Gastroesophageal sphincter (tissue), 4 donors: ENCODE measurements around the gene MTMR2. TPM values are rescaled to one million over a fixed set of nuclear protein-coding genes. Genes with fewer than 3 reads are reported as not detected.

Source experiments
- ATAC-seq: fragments of 150-250 bp; one replicate; pipeline ENCODE4 v1.9.1; 2016; ENCODE audit warnings: mild to moderate bottlenecking, moderate library complexity
- H3K27ac ChIP-seq, 4 donors: fragments of 200-600 bp; sonication (generic) in 3 of 4; 1 replicate in 3 of 4; 2 replicates in 1 of 4; pipeline ENCODE4 v1.5.1; 2016 to 2019
- H3K27me3 ChIP-seq: fragments of 200-600 bp; sonication (generic); one replicate; pipeline ENCODE4 v1.5.1; 2019
- H3K36me3 ChIP-seq, 2 donors: fragments of 200-600 bp; sonication (generic); one replicate each; pipeline ENCODE4 v1.5.1; 2019; ENCODE audit warnings: control low read depth in 1 of 2
- H3K4me1 ChIP-seq, 3 donors: fragments of 200-600 bp; sonication (generic); 1 replicate in 2 of 3; 2 replicates in 1 of 3; pipeline ENCODE4 v1.5.1; 2016 to 2019; ENCODE audit warnings: control low read depth in 2 of 3
- H3K4me3 ChIP-seq, 2 donors: fragments of 200-600 bp; sonication (generic); one replicate each; pipeline ENCODE4 v1.5.1; 2019; ENCODE audit warnings: mild to moderate bottlenecking in 1 of 2, moderate library complexity in 1 of 2
- H3K9me3 ChIP-seq, 3 donors: fragments of 200-600 bp; sonication (generic); one replicate each; pipeline ENCODE4 v1.5.1; 2017 to 2019; ENCODE audit warnings: control low read depth in 2 of 3
- CTCF ChIP-seq, 4 experiments: fragments of 200-600 bp in 2 of 4; fragments of 450-650 bp in 2 of 4; sonication (generic) in 1 of 4; IDR thresholded peaks; one replicate each; pipeline ENCODE4 v1.5.1; 2017 to 2019; ENCODE audit warnings: antibody characterized with exemption in 4 of 4, mild to moderate bottlenecking in 2 of 4, moderate library complexity in 2 of 4
- EP300 ChIP-seq: sonication (generic); formaldehyde crosslinking; IDR thresholded peaks from one replicate; pipeline ENCODE4 v1.6.1; 2017; ENCODE audit warnings: antibody characterized with exemption, mild to moderate bottlenecking
- POLR2A ChIP-seq, 2 donors: fragments of 450-650 bp; IDR thresholded peaks; one replicate each; pipeline ENCODE4 v1.6.1; 2017; ENCODE audit warnings: antibody characterized with exemption in 2 of 2, mild to moderate bottlenecking in 2 of 2, moderate library complexity in 1 of 2
- POLR2AphosphoS5 ChIP-seq: sonication (generic); formaldehyde crosslinking; IDR thresholded peaks from one replicate; pipeline ENCODE4 v1.6.1; 2017; ENCODE audit warnings: antibody characterized with exemption
- WGBS, 2 donors: methylation state at CpG; one replicate each; pipeline ENCODE4 v1.1.5; 2018; ENCODE audit warnings: low coverage in 1 of 2; 5-methylcytosine and 5-hydroxymethylcytosine counted together
- total RNA-seq, 4 donors: library from RNA; depleted of rRNA; stranded (reverse); fragments of >200 nt; gene quantifications; one replicate each; pipeline ENCODE4 v1.1.0, GENCODE V29; 2016

MTMR2 gene
- total RNA-seq, 4 donors from 2014 or later, result 26.0 to 36.4 (median 34.7) TPM

DNA sequence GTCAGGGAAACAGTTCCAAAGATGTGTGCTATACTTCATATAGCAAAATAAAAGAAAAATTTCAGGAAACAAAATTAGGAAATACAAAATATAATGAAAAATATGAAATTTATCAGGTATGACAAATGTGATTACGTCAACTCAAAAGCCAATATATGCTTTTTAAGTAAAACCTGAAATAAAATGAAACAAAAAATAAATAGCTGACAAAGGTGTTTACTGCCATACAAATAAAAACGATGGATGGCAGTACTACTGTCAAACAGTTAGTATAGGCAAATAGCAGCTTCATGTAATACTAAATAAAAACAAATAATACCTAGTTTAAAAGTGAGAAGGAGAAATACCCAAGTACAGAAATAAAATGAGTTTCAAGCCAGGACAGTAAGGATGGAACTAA is 119.9 kb downstream of the MTMR2 start:
- Histone ChIP-seq H3K27me3 (no peaks in the 10 kb centered on the region), H3K27ac (no peak overlapping the region), H3K4me3 (no peak overlapping the region), H3K4me1 (no peaks in the 10 kb centered on the region), H3K36me3 (peaks cover 0 to 52% of the 10 kb centered on the region in 2 donors), H3K9me3 (no peaks in the 10 kb centered on the region)
- TF ChIP-seq POLR2AphosphoS5 (no peak), CTCF (IDR thresholded peaks at IDR 0.05) (no peak), EP300 (no peak), POLR2A (IDR thresholded peaks at IDR 0.05) (no peak)
- WGBS, 2 donors, result 88 to 89% methylated on average over 2 of the region's 2 CpGs
- no peak for ATAC-seq

GRCh38 chr11:95802806-95803205 is 121.1 kb downstream of the MTMR2 start:
- H3K9me3 ChIP-seq, result no peaks in the 10 kb centered on the region
- H3K27me3 ChIP-seq, result no peaks in the 10 kb centered on the region
- 100% methylated on average over 1 of the region's 1 CpG; no CpG with 5 or more reads in 1 of the 2 donors for WGBS, 2 donors
- ATAC-seq, result no peak
- TF ChIP-seq CTCF (IDR thresholded peaks at IDR 0.05) (no peak), POLR2AphosphoS5 (no peak), POLR2A (IDR thresholded peaks at IDR 0.05) (no peak), EP300 (no peak)
- no peak overlapping the region for H3K4me3 ChIP-seq
- H3K27ac ChIP-seq, result no peak overlapping the region
- H3K4me1 ChIP-seq, result no peaks in the 10 kb centered on the region
- peaks cover 0 to 52% of the 10 kb centered on the region in 2 donors for H3K36me3 ChIP-seq

- H3K36me3 ChIP-seq, result peaks cover 0 to 39% of the 10 kb centered on the region in 2 donors
- no peaks in the 10 kb centered on the region for H3K27me3 ChIP-seq
- WGBS, 2 donors, result 88 to 90% methylated on average over 4 to 5 of the region's 12 CpGs
- no peak overlapping the region for H3K4me3 ChIP-seq
- no peaks in the 10 kb centered on the region for H3K9me3 ChIP-seq
- H3K27ac ChIP-seq, result no peak overlapping the region
- ATAC-seq, result no peak
- no peaks in the 10 kb centered on the region for H3K4me1 ChIP-seq
- no peak for TF ChIP-seq CTCF (IDR thresholded peaks at IDR 0.05)
- TF ChIP-seq POLR2A (IDR thresholded peaks at IDR 0.05), result no peak
- TF ChIP-seq POLR2AphosphoS5, result no peak
- no peak for TF ChIP-seq EP300
These were observed 123.5 kb downstream of the MTMR2 start for GRCh38 chr11:95800438-95800837.

- Histone ChIP-seq H3K9me3 (no peaks in the 10 kb centered on the region), H3K27ac (no peak overlapping the region), H3K4me1 (no peaks in the 10 kb centered on the region), H3K36me3 (peaks cover 0 to 39% of the 10 kb centered on the region in 2 donors), H3K4me3 (no peak overlapping the region), H3K27me3 (no peaks in the 10 kb centered on the region)
- no peak for ATAC-seq
- 71% methylated on average over 1 of the region's 1 CpG for WGBS, 2 donors
- TF ChIP-seq EP300 (no peak), CTCF (IDR thresholded peaks at IDR 0.05) (no peak), POLR2A (IDR thresholded peaks at IDR 0.05) (no peak), POLR2AphosphoS5 (no peak)
These were observed 124.4 kb downstream of the MTMR2 start for GRCh38 chr11:95799546-95799945.

- TF ChIP-seq EP300 (no peak), CTCF (IDR thresholded peaks at IDR 0.05) (no peak), POLR2A (IDR thresholded peaks at IDR 0.05) (no peak), POLR2AphosphoS5 (no peak)
- no peak overlapping the region for H3K27ac ChIP-seq
- H3K27me3 ChIP-seq, result no peaks in the 10 kb centered on the region
- peaks cover 0 to 25% of the 10 kb centered on the region in 2 donors for H3K36me3 ChIP-seq
- WGBS, 2 donors, result 74 to 88% methylated on average over 4 of the region's 4 CpGs
- no peak for ATAC-seq
- H3K9me3 ChIP-seq, result no peaks in the 10 kb centered on the region
- peaks cover 0 to 16% (median 4%) of the 10 kb centered on the region in 3 donors for H3K4me1 ChIP-seq
- H3K4me3 ChIP-seq, result no peak overlapping the region
These were observed 127.4 kb downstream of the MTMR2 start for GRCh38 chr11:95796501-95796900.
